Measurements from ENCODE around the gene GNG7. TPM values are rescaled to one million over a fixed set of nuclear protein-coding genes. Genes with fewer than 3 reads are reported as not detected.
A peak's percentile ranks its signal among the peaks of the same experiment; 100 is the strongest.

GNG7 gene
- total RNA-seq, 2 experiments from 2014 or later: 0.08 to 0.13 TPM

GRCh38 chr19:2701361-2702169 is 929 bp downstream of the GNG7 start:
- Mint-ChIP-seq H3K4me1 (ENCODE audit: low read depth) (peaks cover 12% of the 10 kb centered on the region), H3K27me3 (ENCODE audit: low read depth) (peaks cover 4% of the 10 kb centered on the region), H3K4me3 (peak overlapping the region; percentile 15), H3K9me3 (ENCODE audit: insufficient read depth) (no peaks in the 10 kb centered on the region), H3K27ac (no peak overlapping the region), H3K36me3 (ENCODE audit: low read depth) (no peaks in the 10 kb centered on the region)
- no peak for DNase-seq
- POLR2A ChIA-PET: no interaction called here
- no peak for ATAC-seq
- CTCF ChIA-PET: interaction anchor here (0.6 to 1.1 kb wide), 3 partner anchors 53 to 90 kb away, joined by 3 to 4 read pairs (median 3); no protein-coding TSS in a partner anchor

GRCh38 chr19:2700660-2701360 is 1.7 kb downstream of the GNG7 start:
- H3K36me3 Mint-ChIP-seq (ENCODE audit: low read depth): no peaks in the 10 kb centered on the region
- POLR2A ChIA-PET: no interaction called here
- peaks cover 4% of the 10 kb centered on the region for H3K27me3 Mint-ChIP-seq (ENCODE audit: low read depth)
- CTCF ChIA-PET: interaction anchor here (0.6 to 1.1 kb wide), 2 partner anchors 52 to 81 kb away, joined by 3 read pairs; no protein-coding TSS in a partner anchor
- H3K4me3 Mint-ChIP-seq: no peak overlapping the region
- ATAC-seq (no peak), DNase-seq (no peak)
- H3K4me1 Mint-ChIP-seq (ENCODE audit: low read depth): peaks cover 12% of the 10 kb centered on the region
- no peaks in the 10 kb centered on the region for H3K9me3 Mint-ChIP-seq (ENCODE audit: insufficient read depth)
- no peak overlapping the region for H3K27ac Mint-ChIP-seq

GRCh38 chr19:2699413-2700140 is 2.9 kb downstream of the GNG7 start:
- Mint-ChIP-seq H3K27ac (no peak overlapping the region), H3K36me3 (ENCODE audit: low read depth) (no peaks in the 10 kb centered on the region), H3K4me1 (ENCODE audit: low read depth) (peaks cover 12% of the 10 kb centered on the region), H3K9me3 (ENCODE audit: insufficient read depth) (no peaks in the 10 kb centered on the region), H3K4me3 (no peak overlapping the region), H3K27me3 (ENCODE audit: low read depth) (peaks cover 4% of the 10 kb centered on the region)
- POLR2A ChIA-PET: interaction anchor here (0.8 to 1.0 kb wide), 2 partner anchors 13 to 37 kb away, joined by 3 to 4 read pairs; no protein-coding TSS in a partner anchor
- DNase-seq (no peak), ATAC-seq (no peak)
- CTCF ChIA-PET: no interaction called here

- Mint-ChIP-seq H3K4me1 (ENCODE audit: low read depth) (peaks cover 5% of the 10 kb centered on the region), H3K27ac (no peak overlapping the region), H3K4me3 (no peak overlapping the region), H3K9me3 (ENCODE audit: insufficient read depth) (no peaks in the 10 kb centered on the region), H3K27me3 (ENCODE audit: low read depth) (no peaks in the 10 kb centered on the region), H3K36me3 (ENCODE audit: low read depth) (no peaks in the 10 kb centered on the region)
- ATAC-seq: no peak
- ChIA-PET CTCF (no interaction called here), POLR2A (no interaction called here)
- DNase-seq: no peak
These were observed 8.3 kb downstream of the GNG7 start for GRCh38 chr19:2694196-2694595.

- Mint-ChIP-seq H3K27ac (no peak overlapping the region), H3K4me3 (no peak overlapping the region), H3K36me3 (ENCODE audit: low read depth) (no peaks in the 10 kb centered on the region), H3K27me3 (ENCODE audit: low read depth) (no peaks in the 10 kb centered on the region), H3K9me3 (ENCODE audit: insufficient read depth) (no peaks in the 10 kb centered on the region), H3K4me1 (ENCODE audit: low read depth) (peaks cover 2% of the 10 kb centered on the region)
- no peak for DNase-seq
- ChIA-PET POLR2A (no interaction called here), CTCF (no interaction called here)
- no peak for ATAC-seq
These were observed 8.9 kb downstream of the GNG7 start for GRCh38 chr19:2693492-2694160.

- Mint-ChIP-seq H3K4me3 (no peak overlapping the region), H3K27me3 (ENCODE audit: low read depth) (no peaks in the 10 kb centered on the region), H3K36me3 (ENCODE audit: low read depth) (no peaks in the 10 kb centered on the region), H3K9me3 (ENCODE audit: insufficient read depth) (no peaks in the 10 kb centered on the region), H3K27ac (no peak overlapping the region), H3K4me1 (ENCODE audit: low read depth) (no peaks in the 10 kb centered on the region)
- POLR2A ChIA-PET: no interaction called here
- DNase-seq (no peak), ATAC-seq (no peak)
- CTCF ChIA-PET: no interaction called here
These were observed 10.5 kb downstream of the GNG7 start for GRCh38 chr19:2691951-2692350.

GRCh38 chr19:2690856-2691255 is 11.6 kb downstream of the GNG7 start:
- no peaks in the 10 kb centered on the region for H3K27me3 Mint-ChIP-seq (ENCODE audit: low read depth)
- ChIA-PET CTCF (interaction anchor here (1.0 kb wide), 1 partner anchor 43 kb away, joined by 3 read pairs; no protein-coding TSS in a partner anchor), POLR2A (no interaction called here)
- H3K36me3 Mint-ChIP-seq (ENCODE audit: low read depth): no peaks in the 10 kb centered on the region
- no peak overlapping the region for H3K4me3 Mint-ChIP-seq
- ATAC-seq: no peak
- no peak for DNase-seq
- H3K9me3 Mint-ChIP-seq (ENCODE audit: insufficient read depth): no peaks in the 10 kb centered on the region
- no peaks in the 10 kb centered on the region for H3K4me1 Mint-ChIP-seq (ENCODE audit: low read depth)
- no peak overlapping the region for H3K27ac Mint-ChIP-seq

GRCh38 chr19:2686360-2686759 is 16.1 kb downstream of the GNG7 start:
- ChIA-PET CTCF (interaction anchor here (1.1 kb wide), 1 partner anchor 38 kb away, joined by 3 read pairs; no protein-coding TSS in a partner anchor), POLR2A (no interaction called here)
- DNase-seq (no peak), ATAC-seq (no peak)
- H3K9me3 Mint-ChIP-seq (ENCODE audit: insufficient read depth): no peaks in the 10 kb centered on the region
- H3K4me1 Mint-ChIP-seq (ENCODE audit: low read depth): no peaks in the 10 kb centered on the region
- no peaks in the 10 kb centered on the region for H3K27me3 Mint-ChIP-seq (ENCODE audit: low read depth)
- no peak overlapping the region for H3K27ac Mint-ChIP-seq
- H3K4me3 Mint-ChIP-seq: no peak overlapping the region
- no peaks in the 10 kb centered on the region for H3K36me3 Mint-ChIP-seq (ENCODE audit: low read depth)

- CTCF ChIA-PET: interaction anchor here (1.1 kb wide), 1 partner anchor 37 kb away, joined by 3 read pairs; no protein-coding TSS in a partner anchor
- no peak for ATAC-seq
- Mint-ChIP-seq H3K27me3 (ENCODE audit: low read depth) (no peaks in the 10 kb centered on the region), H3K36me3 (ENCODE audit: low read depth) (no peaks in the 10 kb centered on the region), H3K27ac (no peak overlapping the region), H3K4me1 (ENCODE audit: low read depth) (no peaks in the 10 kb centered on the region), H3K4me3 (no peak overlapping the region), H3K9me3 (ENCODE audit: insufficient read depth) (no peaks in the 10 kb centered on the region)
- no peak for DNase-seq
- POLR2A ChIA-PET: no interaction called here
These were observed 17.2 kb downstream of the GNG7 start for GRCh38 chr19:2685204-2685704.

- H3K36me3 Mint-ChIP-seq (ENCODE audit: low read depth): no peaks in the 10 kb centered on the region
- no peaks in the 10 kb centered on the region for H3K27me3 Mint-ChIP-seq (ENCODE audit: low read depth)
- CTCF ChIA-PET: no interaction called here
- H3K4me3 Mint-ChIP-seq: no peak overlapping the region
- ATAC-seq (no peak), DNase-seq (no peak)
- H3K4me1 Mint-ChIP-seq (ENCODE audit: low read depth): no peaks in the 10 kb centered on the region
- no peak overlapping the region for H3K27ac Mint-ChIP-seq
- POLR2A ChIA-PET: no interaction called here
- no peaks in the 10 kb centered on the region for H3K9me3 Mint-ChIP-seq (ENCODE audit: insufficient read depth)
These were observed 19.0 kb downstream of the GNG7 start for GRCh38 chr19:2683430-2684003.

- Mint-ChIP-seq H3K4me3 (no peak overlapping the region), H3K9me3 (ENCODE audit: insufficient read depth) (no peaks in the 10 kb centered on the region), H3K27me3 (ENCODE audit: low read depth) (no peaks in the 10 kb centered on the region), H3K4me1 (ENCODE audit: low read depth) (no peaks in the 10 kb centered on the region), H3K27ac (peak overlapping the region; percentile 39), H3K36me3 (ENCODE audit: low read depth) (no peaks in the 10 kb centered on the region)
- DNase-seq (no peak), ATAC-seq (no peak)
- ChIA-PET POLR2A (no interaction called here), CTCF (no interaction called here)
These were observed 21.7 kb downstream of the GNG7 start for GRCh38 chr19:2680808-2681207.
